OCI-LY7 (cell line): ENCODE data around the gene ETV3L. TPM values are rescaled to one million over a fixed set of nuclear protein-coding genes. Genes with fewer than 3 reads are reported as not detected.

Source experiments
- BruUV-seq: library from RNA; stranded (reverse); fragments of 400-500 nt; replicated peaks from 2 replicates; lab custom pipeline; 2021; lab: Mats Ljungman, UMichigan
- CTCF ChIA-PET: fragments of 300-600 bp; sonication (Branson Sonifier 250); formaldehyde crosslinking; loops from one replicate; lab custom pipeline; 2022; ENCODE audit warnings: antibody characterized with exemption; ENCODE audit not compliant: unreplicated experiment; lab: Charles Lee
- POLR2A ChIA-PET: fragments of 300-600 bp; sonication (Branson Sonifier 250); formaldehyde crosslinking; loops from one replicate; lab custom pipeline; 2022; ENCODE audit warnings: antibody characterized with exemption; lab: Charles Lee
- DNase-seq: peaks from one replicate; pipeline ENCODE4 v3.0.0-alpha.2; 2015; ENCODE audit warnings: low spot score
- H2AFZ ChIP-seq: fragments of 200-600 bp; sonication (generic), shearing (Covaris generic); 2 replicates; pipeline ENCODE4 v1.6.1; 2014; ENCODE audit warnings: mild to moderate bottlenecking, antibody characterized with exemption, low read length, moderate library complexity
- H3K27ac ChIP-seq: fragments of 200-600 bp; sonication (generic); 2 replicates; pipeline ENCODE4 v1.5.1; 2014; ENCODE audit warnings: mixed run types, low read depth, mild to moderate bottlenecking, moderate library complexity, low read length, inconsistent platforms; ENCODE audit not compliant: poor library complexity, severe bottlenecking
- H3K36me3 ChIP-seq: fragments of 200-600 bp; sonication (generic); 2 replicates; pipeline ENCODE4 v1.6.1; 2014; ENCODE audit warnings: mild to moderate bottlenecking, antibody characterized with exemption, low read length, moderate library complexity, mixed read lengths; ENCODE audit not compliant: insufficient read depth
- H3K4me1 ChIP-seq: fragments of 200-600 bp; sonication (generic); 2 replicates; pipeline ENCODE4 v1.5.1; 2014; ENCODE audit warnings: mild to moderate bottlenecking, low read length; ENCODE audit not compliant: insufficient read depth, poor library complexity, severe bottlenecking
- H3K4me2 ChIP-seq: fragments of 200-600 bp; sonication (generic); 2 replicates; pipeline ENCODE4 v1.6.1; 2014; ENCODE audit warnings: mild to moderate bottlenecking, low read length
- H3K4me3 ChIP-seq: fragments of 200-600 bp; sonication (generic); 2 replicates; pipeline ENCODE4 v1.5.1; 2014; ENCODE audit warnings: mild to moderate bottlenecking, low read depth, low read length; ENCODE audit not compliant: poor library complexity, severe bottlenecking
- H3K79me2 ChIP-seq: fragments of 200-600 bp; sonication (generic); 2 replicates; pipeline ENCODE4 v1.6.1; 2016; ENCODE audit warnings: low read depth, mild to moderate bottlenecking, low read length, moderate library complexity, mixed read lengths; ENCODE audit not compliant: insufficient read depth
- H3K9me2 ChIP-seq: fragments of 200-600 bp; sonication (generic); 2 replicates; pipeline ENCODE4 v1.6.1; 2016; ENCODE audit warnings: mild to moderate bottlenecking, low read length, mixed read lengths; ENCODE audit not compliant: insufficient read depth
- H3K9me3 ChIP-seq: fragments of 200-600 bp; sonication (generic); 2 replicates; pipeline ENCODE4 v1.6.1; 2014; ENCODE audit warnings: mild to moderate bottlenecking, mixed run types, low read length, mixed read lengths
- H4K20me1 ChIP-seq: fragments of 200-600 bp; sonication (generic); 2 replicates; pipeline ENCODE4 v1.6.1; 2014; ENCODE audit warnings: mild to moderate bottlenecking, antibody characterized with exemption, low read length, moderate library complexity, mixed read lengths; ENCODE audit not compliant: insufficient read depth
- EZH2phosphoT487 ChIP-seq: fragments of 200-600 bp; sonication (generic); IDR thresholded peaks from 2 replicates; pipeline ENCODE4 v1.6.1; 2018; ENCODE audit warnings: low read depth, borderline replicate concordance, mild to moderate bottlenecking, mixed run types, antibody characterized with exemption, low read length, moderate library complexity, mixed read lengths
- intact Hi-C: fragments of 100-400 bp; cut with micrococcal nuclease; formaldehyde crosslinking; loops from one replicate; pipeline ENCODE4 v1.10.0; 2022; ENCODE audit not compliant: unreplicated experiment
- total RNA-seq, 2 experiments: library from RNA; depleted of rRNA in 1 of 2; stranded (reverse); fragments of >200 nt in 1 of 2; shearing (Covaris generic) in 1 of 2; gene quantifications; 2 replicates each; pipeline ENCODE4 v1.2.3, GENCODE V29; 2014 to 2022
- TF ChIP-seq, protein P1 (sequence below): fragments of 200-600 bp; sonication (generic); conservative IDR thresholded peaks from 2 replicates; pipeline ENCODE4 v1.5.1; 2014; ENCODE audit warnings: mild to moderate bottlenecking, antibody characterized with exemption, low read length, moderate library complexity, mixed read lengths

ETV3L gene
- total RNA-seq, 2 experiments from 2014 or later: not detected

DNA sequence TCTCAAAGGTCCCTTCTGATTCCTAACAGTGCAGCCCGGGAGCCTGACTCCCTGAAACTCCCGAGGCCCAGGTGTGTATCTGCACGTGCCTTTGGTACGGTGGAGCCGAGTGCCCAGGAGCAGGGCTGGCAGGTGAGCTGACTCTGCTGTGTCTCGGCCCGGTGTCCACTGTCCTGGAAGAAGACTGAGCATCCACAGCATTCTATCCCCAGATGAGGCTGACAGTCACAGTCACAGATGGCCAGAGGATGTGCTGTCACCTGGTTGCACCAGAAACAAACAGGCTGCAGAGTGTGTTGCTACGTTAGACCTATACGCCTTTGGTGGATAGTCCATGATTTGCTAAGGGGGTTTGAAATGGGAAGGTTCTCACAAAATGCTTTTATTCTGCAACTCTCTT lies 9.8 kb downstream of the ETV3L start:
- TF ChIP-seq EZH2phosphoT487: no peak
- TF ChIP-seq, protein P1, sequence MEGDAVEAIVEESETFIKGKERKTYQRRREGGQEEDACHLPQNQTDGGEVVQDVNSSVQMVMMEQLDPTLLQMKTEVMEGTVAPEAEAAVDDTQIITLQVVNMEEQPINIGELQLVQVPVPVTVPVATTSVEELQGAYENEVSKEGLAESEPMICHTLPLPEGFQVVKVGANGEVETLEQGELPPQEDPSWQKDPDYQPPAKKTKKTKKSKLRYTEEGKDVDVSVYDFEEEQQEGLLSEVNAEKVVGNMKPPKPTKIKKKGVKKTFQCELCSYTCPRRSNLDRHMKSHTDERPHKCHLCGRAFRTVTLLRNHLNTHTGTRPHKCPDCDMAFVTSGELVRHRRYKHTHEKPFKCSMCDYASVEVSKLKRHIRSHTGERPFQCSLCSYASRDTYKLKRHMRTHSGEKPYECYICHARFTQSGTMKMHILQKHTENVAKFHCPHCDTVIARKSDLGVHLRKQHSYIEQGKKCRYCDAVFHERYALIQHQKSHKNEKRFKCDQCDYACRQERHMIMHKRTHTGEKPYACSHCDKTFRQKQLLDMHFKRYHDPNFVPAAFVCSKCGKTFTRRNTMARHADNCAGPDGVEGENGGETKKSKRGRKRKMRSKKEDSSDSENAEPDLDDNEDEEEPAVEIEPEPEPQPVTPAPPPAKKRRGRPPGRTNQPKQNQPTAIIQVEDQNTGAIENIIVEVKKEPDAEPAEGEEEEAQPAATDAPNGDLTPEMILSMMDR: no peak
- intact Hi-C loops: loop anchor here (1.0 kb wide), 1 partner anchor 67 kb away; no protein-coding TSS in a partner anchor
- H3K4me3 ChIP-seq: no peak overlapping the region
- 0 out of 2 replicates have a peak, but pooled peaks cover 5% of the 10 kb centered on the region for H4K20me1 ChIP-seq
- H3K4me2 ChIP-seq: no peak overlapping the region
- H3K79me2 ChIP-seq: no peaks in the 10 kb centered on the region
- POLR2A ChIA-PET: interaction anchor here (0.7 kb wide), 1 partner anchor 8 kb away, joined by 3 read pairs; no protein-coding TSS in a partner anchor
- CTCF ChIA-PET: interaction anchor here (0.6 to 0.7 kb wide), 3 partner anchors 32 to 67 kb away, joined by 3 to 5 read pairs (median 5); no protein-coding TSS in a partner anchor
- H3K4me1 ChIP-seq: no peaks in the 10 kb centered on the region
- no peak for DNase-seq
- no peaks in the 10 kb centered on the region for H3K36me3 ChIP-seq
- no peak overlapping the region for H3K27ac ChIP-seq
- H2AFZ ChIP-seq: no peak overlapping the region
- no TSS peak for BruUV-seq
- no peaks in the 10 kb centered on the region for H3K9me2 ChIP-seq
- H3K9me3 ChIP-seq: no peaks in the 10 kb centered on the region

DNA sequence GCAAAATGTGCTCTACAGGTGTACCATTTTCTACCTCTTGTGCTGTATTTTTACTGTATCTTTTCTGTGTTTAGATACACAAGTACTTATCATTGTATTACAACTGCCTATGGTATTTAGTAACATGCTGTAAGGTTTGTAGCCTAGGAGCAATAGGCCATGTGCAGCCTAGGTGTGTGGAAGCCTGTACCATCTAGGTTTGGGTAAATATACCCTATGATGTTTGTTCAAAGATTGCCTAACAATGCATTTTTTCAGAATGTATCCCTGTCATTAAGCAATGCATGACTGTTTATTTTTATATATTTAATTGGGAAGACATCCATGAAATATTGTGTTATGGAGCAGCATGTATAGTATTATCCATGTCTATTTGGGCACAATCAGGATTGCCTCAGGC lies 11.0 kb downstream of the ETV3L start:
- CTCF ChIA-PET: no interaction called here
- POLR2A ChIA-PET: no interaction called here
- no peaks in the 10 kb centered on the region for H3K36me3 ChIP-seq
- BruUV-seq: no TSS peak
- H2AFZ ChIP-seq: no peak overlapping the region
- H3K9me2 ChIP-seq: no peaks in the 10 kb centered on the region
- no peaks in the 10 kb centered on the region for H3K4me1 ChIP-seq
- no peak overlapping the region for H3K4me3 ChIP-seq
- TF ChIP-seq, protein P1: no peak
- TF ChIP-seq EZH2phosphoT487: no peak
- intact Hi-C loops: no loop called here
- DNase-seq: no peak
- no peaks in the 10 kb centered on the region for H3K9me3 ChIP-seq
- no peak overlapping the region for H3K27ac ChIP-seq
- H3K4me2 ChIP-seq: no peak overlapping the region
- 0 out of 2 replicates have a peak, but pooled peaks cover 5% of the 10 kb centered on the region for H4K20me1 ChIP-seq
- no peaks in the 10 kb centered on the region for H3K79me2 ChIP-seq

DNA sequence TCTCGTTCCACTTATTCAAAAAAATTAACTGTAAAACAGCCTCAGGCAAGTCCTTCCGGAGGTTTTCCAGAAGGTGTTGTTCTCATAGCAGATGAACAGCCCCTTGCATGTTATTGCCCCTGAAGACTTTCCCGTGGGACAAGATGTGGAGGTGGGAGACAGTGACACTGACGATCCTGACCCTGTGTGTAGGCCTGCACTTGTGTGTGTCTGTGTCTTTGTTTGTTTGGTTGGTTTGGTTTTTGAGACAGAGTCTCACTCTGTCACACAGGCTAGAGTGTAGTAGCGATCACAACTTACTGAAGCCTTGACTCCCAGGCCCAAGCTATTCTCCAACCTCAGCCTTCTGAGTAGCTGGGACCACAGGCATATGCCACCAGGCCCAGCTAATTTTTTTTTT lies 12.6 kb downstream of the ETV3L start:
- POLR2A ChIA-PET: no interaction called here
- H3K27ac ChIP-seq: no peak overlapping the region
- H3K4me3 ChIP-seq: no peak overlapping the region
- TF ChIP-seq, protein P1: no peak
- TF ChIP-seq EZH2phosphoT487: no peak
- no peaks in the 10 kb centered on the region for H3K36me3 ChIP-seq
- CTCF ChIA-PET: no interaction called here
- intact Hi-C loops: no loop called here
- H3K4me1 ChIP-seq: no peaks in the 10 kb centered on the region
- H4K20me1 ChIP-seq: 0 out of 2 replicates have a peak, but pooled peaks cover 5% of the 10 kb centered on the region
- H3K4me2 ChIP-seq: no peak overlapping the region
- no peaks in the 10 kb centered on the region for H3K9me3 ChIP-seq
- no peaks in the 10 kb centered on the region for H3K79me2 ChIP-seq
- BruUV-seq: no TSS peak
- no peak overlapping the region for H2AFZ ChIP-seq
- no peaks in the 10 kb centered on the region for H3K9me2 ChIP-seq
- DNase-seq: no peak
